Natural killer cell treated with Interleukin-12 subunit alpha and Interleukin-12 subunit beta and Interleukin-15 and Interleukin-18, amount 100 ng/mL, for 72 hours (primary cell): ENCODE results near the gene PRRC2A. TPM values are rescaled to one million over a fixed set of nuclear protein-coding genes. Genes with fewer than 3 reads are reported as not detected.
"Not testable (repeated sequence)": the region's sequence is repeated elsewhere in the genome, so short reads cannot be mapped to it uniquely, and the experiment has no call there.

Experiments
- ATAC-seq, 2 donors: fragments of 150-1000 bp; cut with Tn5 transposase in 1 of 2; sonication (Bioruptor Pico), chemical (Tn5 transposase) in 1 of 2; 2 replicates each; pipeline ENCODE4 v1.10.0; 2021
- DNase-seq: peaks from one replicate; pipeline ENCODE4 v3.0.0; 2022; ENCODE audit warnings: low spot score
- H3K27ac Mint-ChIP-seq, 2 donors: 1 replicate in 1 of 2; 2 replicates in 1 of 2; pipeline ENCODE4 v1.8.0; 2022; ENCODE audit warnings: mixed read lengths in 2 of 2, mild to moderate bottlenecking in 1 of 2, moderate library complexity in 1 of 2
- H3K27me3 Mint-ChIP-seq, 2 donors: 1 replicate in 1 of 2; 2 replicates in 1 of 2; pipeline ENCODE4 v1.8.0; 2022; ENCODE audit warnings: mixed read lengths in 2 of 2
- H3K36me3 Mint-ChIP-seq: one replicate; pipeline ENCODE4 v1.8.0; 2022; ENCODE audit warnings: mixed read lengths
- H3K4me1 Mint-ChIP-seq, 2 donors: 1 replicate in 1 of 2; 2 replicates in 1 of 2; pipeline ENCODE4 v1.8.0; 2022; ENCODE audit warnings: low read depth in 2 of 2, mixed read lengths in 2 of 2, mild to moderate bottlenecking in 1 of 2
- H3K4me3 Mint-ChIP-seq: one replicate; pipeline ENCODE4 v1.8.0; 2022; ENCODE audit warnings: mixed read lengths
- H3K9me3 Mint-ChIP-seq: 2 replicates; pipeline ENCODE4 v1.8.0; 2022; ENCODE audit warnings: mixed read lengths
- total RNA-seq, 2 donors: library from RNA; stranded (reverse); gene quantifications; one replicate each; pipeline ENCODE4 v1.2.3, GENCODE V29; 2022

The PRRC2A gene
- total RNA-seq, 2 donors from 2014 or later, result 224 to 345 TPM

DNA sequence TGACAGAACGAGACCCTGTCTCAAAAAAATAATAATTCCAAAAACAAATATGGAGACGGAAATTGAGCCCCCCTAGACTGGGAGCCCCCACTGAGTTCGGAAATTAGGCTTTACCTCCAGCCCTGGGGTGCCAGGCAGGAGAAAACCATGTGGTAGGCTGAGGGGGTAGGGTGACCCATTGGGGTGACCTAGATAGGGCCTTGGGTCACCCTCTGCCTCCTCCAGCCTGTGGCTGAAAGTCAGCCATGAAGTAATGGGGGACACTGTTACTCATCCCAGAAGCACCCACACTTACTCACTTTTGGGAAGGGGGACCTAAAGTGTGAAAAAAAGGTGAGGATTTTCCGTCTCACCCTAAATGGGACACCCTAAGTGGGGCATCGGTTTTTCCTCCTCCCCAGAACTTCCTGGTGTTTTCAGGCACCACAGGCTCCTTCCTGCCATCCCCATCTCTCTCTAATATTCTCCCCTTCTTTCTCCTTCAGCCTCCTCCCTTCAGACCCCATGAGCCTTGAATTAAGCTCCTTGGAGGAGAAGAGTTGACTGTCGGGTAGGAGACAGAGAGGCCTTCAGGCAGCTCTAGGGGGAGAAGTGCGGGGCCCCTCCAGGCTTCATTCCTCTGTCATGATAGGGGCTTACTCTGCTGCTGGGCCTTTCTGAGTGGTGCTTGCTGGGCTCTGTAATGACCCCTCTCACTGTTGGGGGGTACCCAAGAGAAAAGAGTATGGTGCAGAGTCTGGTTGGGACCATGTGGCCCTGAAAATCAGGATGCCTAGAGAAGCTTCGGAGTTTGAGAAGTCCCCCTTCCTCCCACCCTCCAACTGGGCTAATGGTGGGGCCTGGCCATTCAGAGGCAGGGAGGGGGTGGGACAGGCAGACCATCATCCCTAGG is 40.7 kb upstream of the PRRC2A start:
- peaks cover 64 to 73% of the 10 kb centered on the region in 2 donors for H3K4me1 Mint-ChIP-seq

DNA sequence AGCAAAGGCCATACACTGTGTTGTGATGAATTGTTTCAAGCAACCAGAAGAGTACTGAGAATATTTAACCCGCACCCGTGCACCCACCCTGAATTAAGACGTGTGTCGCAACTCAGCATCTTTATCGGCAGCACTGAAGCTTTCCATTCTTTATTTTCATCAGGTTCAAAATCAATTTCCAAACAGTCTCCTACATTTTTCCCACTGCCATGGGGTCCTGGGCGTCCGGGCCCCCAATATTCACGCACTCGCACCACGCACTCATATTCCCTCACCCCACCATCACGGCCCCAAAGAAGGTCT is 40.1 kb upstream of the PRRC2A start:
- no peaks in the 10 kb centered on the region for H3K9me3 Mint-ChIP-seq
- ATAC-seq (peak in 1 of 2 donors; percentile 0), DNase-seq (no peak)
- peaks cover 26% of the 10 kb centered on the region for H3K36me3 Mint-ChIP-seq
- peak overlapping the region; percentile 100 for H3K4me3 Mint-ChIP-seq
- H3K27me3 Mint-ChIP-seq, result no peaks in the 10 kb centered on the region
- H3K4me1 Mint-ChIP-seq, result peaks cover 62 to 69% of the 10 kb centered on the region in 2 donors
- H3K27ac Mint-ChIP-seq, result peak overlapping the region; percentile 88 to 92

More for the DNA sequence above, 40.7 kb upstream of the PRRC2A start:
- Mint-ChIP-seq H3K27me3 (no peaks in the 10 kb centered on the region), H3K27ac (peak overlapping the region; percentile 88 to 92), H3K36me3 (peaks cover 26% of the 10 kb centered on the region), H3K4me3 (peak overlapping the region; percentile 100), H3K9me3 (no peaks in the 10 kb centered on the region)
- ATAC-seq (no peak), DNase-seq (no peak)

DNA sequence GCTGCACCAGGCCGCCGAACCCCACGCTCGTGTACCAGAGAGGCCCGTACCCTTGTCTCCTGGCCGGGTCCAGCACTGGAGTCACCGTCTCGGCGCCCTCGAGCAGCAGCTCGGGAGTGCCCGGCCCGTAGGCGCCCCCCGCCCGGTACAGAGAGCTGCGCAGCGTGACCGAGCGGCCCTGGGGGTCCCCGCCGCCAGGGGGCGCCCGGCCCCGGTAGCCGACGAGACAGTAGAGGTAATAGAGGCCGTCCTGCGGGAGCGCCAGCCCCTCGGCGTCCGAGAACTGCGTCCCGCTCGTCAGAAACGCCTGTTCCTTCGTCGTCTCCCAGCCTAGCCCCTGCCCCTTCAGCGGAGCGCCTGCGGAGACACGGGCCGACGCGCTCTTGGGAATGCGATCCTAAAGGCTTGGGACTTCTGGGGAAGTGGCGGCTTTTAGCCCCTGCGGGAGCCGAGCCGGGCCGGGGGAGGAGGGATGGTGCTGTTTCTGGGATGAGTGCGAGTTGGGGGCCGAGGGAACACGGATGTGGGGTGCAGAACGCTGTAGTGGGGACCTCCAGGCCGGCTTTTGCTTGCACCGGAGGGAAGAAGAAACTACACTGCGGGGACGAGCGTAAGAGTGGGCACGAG is 39.6 kb upstream of the PRRC2A start:
- no peaks in the 10 kb centered on the region for H3K9me3 Mint-ChIP-seq
- peak overlapping the region; percentile 100 for H3K4me3 Mint-ChIP-seq
- H3K36me3 Mint-ChIP-seq, result peaks cover 21% of the 10 kb centered on the region
- H3K27ac Mint-ChIP-seq, result peak overlapping the region; percentile 88 to 92
- DNase-seq, result peak; percentile 91
- peak; percentile 83 to 86 for ATAC-seq
- no peaks in the 10 kb centered on the region for H3K27me3 Mint-ChIP-seq
- peaks cover 62 to 69% of the 10 kb centered on the region in 2 donors for H3K4me1 Mint-ChIP-seq

DNA sequence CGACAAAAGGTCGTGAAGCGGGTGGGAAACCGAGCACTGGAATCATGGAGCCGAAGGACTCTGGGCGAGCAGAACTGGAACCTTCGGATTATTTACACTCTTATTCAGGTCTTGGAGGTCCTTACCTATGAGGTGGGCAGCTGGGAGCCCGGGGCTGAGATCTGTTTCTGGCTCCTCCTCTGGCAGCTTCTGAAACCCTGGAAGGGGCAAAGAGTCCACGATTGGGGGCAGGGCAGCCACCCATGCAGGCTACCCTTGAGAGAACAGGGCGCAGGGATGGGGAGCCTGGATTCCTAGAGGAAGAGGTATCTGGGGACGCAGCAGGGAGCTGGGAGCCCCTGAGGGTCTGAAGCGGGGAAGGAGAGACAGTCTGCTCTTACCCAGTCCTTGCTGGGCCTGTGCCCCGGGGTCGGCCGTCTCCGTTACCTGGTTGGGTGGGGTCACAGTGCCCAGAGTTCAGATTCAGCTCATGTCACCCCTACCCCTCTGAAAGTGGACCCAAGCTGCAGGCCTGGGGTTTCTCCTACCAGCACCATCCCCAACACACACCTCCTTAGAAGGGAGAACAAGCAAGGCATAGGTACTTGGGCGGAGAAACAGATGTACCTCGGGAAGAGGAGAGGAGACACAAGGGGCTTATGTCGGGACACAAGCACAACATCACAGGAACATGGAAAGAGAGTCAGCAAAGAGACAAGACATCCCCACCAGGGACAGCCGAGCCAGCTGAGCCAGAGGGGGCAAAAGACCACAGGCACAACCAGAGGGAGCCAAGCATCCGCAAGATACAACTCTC is 38.9 kb upstream of the PRRC2A start:
- ATAC-seq, result no peak
- Mint-ChIP-seq H3K36me3 (peaks cover 14% of the 10 kb centered on the region), H3K27me3 (no peaks in the 10 kb centered on the region), H3K4me3 (peak overlapping the region; percentile 100), H3K27ac (peak overlapping the region; percentile 88 to 92), H3K9me3 (no peaks in the 10 kb centered on the region), H3K4me1 (peaks cover 60 to 69% of the 10 kb centered on the region in 2 donors)
- no peak for DNase-seq

DNA sequence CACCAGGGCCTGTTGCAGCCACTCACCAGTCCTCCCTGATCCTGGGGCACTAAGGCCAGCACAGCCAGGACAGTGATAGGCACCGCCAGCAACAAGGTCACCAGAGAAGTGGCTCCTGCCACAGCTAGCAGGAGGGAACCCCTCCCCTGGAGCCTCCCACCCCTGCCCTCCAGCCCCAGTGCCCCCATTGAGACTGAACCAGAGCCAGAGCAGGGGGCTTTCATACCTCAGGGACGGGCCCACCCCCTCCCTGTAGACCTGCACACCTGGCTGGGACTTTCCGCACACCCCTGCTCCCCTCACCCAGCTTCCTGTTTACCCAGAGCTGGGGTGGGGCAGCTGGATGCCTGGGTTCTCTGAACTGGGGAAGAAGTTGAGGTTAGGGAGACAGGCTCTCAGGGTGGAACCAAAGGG is 38.3 kb upstream of the PRRC2A start, which contains the start of gene LTB:
TSS of gene LTB (minus strand) at position 195 of the 414 bp plus-strand sequence. CDS start at position 188, 7 bp downstream.
- ATAC-seq (no peak), DNase-seq (no peak)
- Mint-ChIP-seq H3K36me3 (peaks cover 10% of the 10 kb centered on the region), H3K9me3 (no peaks in the 10 kb centered on the region), H3K27ac (peak within 1 kb of the TSS; percentile 88 to 92), H3K4me3 (peak within 1 kb of the TSS; percentile 100), H3K4me1 (peaks cover 61 to 70% of the 10 kb centered on the region in 2 donors), H3K27me3 (no peaks in the 10 kb centered on the region)

DNA sequence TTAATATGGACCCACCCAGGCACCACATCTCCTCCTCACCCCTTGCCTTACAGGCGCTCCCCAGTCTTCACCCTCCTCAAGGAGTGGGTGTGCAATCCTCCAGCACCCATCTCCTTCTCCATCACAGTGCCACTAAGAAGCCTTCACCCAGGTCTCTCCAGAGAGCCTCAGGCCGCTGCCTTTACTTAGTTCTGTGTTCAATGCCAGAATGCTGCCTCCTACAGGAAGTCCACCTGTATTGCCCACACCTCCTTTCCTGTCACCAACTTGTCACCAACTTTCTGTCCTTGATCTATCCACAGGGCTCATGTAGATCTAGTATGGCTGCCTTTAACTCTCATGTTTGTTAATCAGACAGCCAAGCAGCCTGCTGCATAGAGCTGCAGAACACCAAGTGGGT is 35.0 kb upstream of the PRRC2A start:
- H3K4me3 Mint-ChIP-seq, result peak overlapping the region; percentile 64
- H3K4me1 Mint-ChIP-seq, result peaks cover 56 to 74% of the 10 kb centered on the region in 2 donors
- no peaks in the 10 kb centered on the region for H3K9me3 Mint-ChIP-seq
- H3K36me3 Mint-ChIP-seq, result peaks cover 11% of the 10 kb centered on the region
- peak overlapping the region; percentile 87 to 88 for H3K27ac Mint-ChIP-seq
- DNase-seq, result no peak
- ATAC-seq, result no peak
- H3K27me3 Mint-ChIP-seq, result no peaks in the 10 kb centered on the region

DNA sequence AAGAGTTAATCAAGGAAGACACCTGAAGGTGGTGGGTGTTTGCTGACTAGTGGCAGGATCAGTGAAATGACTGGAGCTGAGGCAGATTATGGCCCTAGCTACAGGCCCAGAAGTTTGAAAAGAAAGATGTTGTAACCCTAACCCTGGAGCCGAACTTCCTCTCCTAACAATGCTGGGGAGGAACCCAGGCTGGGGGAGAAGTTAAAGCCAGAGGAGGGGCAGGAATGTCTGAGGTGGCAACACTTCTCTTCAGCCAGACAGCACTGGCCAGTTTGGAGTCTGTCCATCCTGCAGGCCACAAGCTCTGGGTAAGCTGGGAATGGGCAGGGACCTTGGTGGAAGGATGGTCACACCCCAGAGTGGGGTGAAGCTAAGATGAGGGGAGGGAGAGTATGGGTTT is 34.5 kb upstream of the PRRC2A start, which contains the start of gene LST1:
TSS of gene LST1 (plus strand) at position 270 of the 400 bp plus-strand sequence. CDS start 1,023 bp downstream, outside the sequence.
- Mint-ChIP-seq H3K27ac (peak within 1 kb of the TSS; percentile 87 to 88), H3K4me1 (peaks cover 57 to 74% of the 10 kb centered on the region in 2 donors), H3K9me3 (no peaks in the 10 kb centered on the region), H3K36me3 (peaks cover 9% of the 10 kb centered on the region), H3K4me3 (peak within 1 kb of the TSS; percentile 90), H3K27me3 (no peaks in the 10 kb centered on the region)
- peak in 1 of 2 donors; percentile 14 for ATAC-seq
- no peak for DNase-seq

DNA sequence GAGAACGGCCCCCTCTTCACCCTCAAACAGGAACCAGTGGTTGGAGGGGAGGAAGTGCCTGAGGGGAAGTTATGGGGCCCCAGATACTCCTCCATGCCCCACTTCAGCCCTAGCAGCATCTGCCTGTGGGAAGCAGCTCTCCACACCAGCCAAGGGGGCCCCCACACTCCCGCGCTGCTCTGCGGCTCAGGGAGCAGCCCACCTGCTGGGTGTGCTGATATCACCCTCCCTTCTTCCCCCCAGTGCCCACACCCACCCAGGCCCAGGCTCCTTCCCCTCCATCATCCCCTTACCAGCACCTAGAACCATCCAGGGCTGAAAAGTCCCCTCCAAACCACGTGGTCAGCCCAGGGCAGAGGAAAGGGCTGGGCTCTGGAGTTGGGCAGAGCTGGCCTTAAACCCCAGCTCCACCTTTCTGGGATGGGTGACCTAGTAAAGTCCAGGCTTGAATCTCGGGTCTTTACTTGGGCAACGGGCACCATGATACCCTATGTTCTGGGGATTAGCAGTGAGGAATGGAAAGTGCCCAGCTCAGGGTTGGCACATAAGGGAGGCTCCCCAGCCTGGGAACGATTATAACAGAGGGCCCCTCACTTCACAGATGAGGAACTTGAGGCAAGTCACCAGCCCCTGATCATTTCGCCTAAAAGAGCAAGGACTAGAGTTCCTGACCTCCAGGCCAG is 33.8 kb upstream of the PRRC2A start:
- peak overlapping the region; percentile 90 for H3K4me3 Mint-ChIP-seq
- no peaks in the 10 kb centered on the region for H3K9me3 Mint-ChIP-seq
- ATAC-seq (peak; percentile 40 to 59), DNase-seq (no peak)
- H3K4me1 Mint-ChIP-seq, result peaks cover 50 to 67% of the 10 kb centered on the region in 2 donors
- H3K36me3 Mint-ChIP-seq, result peaks cover 7% of the 10 kb centered on the region
- no peaks in the 10 kb centered on the region for H3K27me3 Mint-ChIP-seq
- peak overlapping the region; percentile 87 to 88 for H3K27ac Mint-ChIP-seq

DNA sequence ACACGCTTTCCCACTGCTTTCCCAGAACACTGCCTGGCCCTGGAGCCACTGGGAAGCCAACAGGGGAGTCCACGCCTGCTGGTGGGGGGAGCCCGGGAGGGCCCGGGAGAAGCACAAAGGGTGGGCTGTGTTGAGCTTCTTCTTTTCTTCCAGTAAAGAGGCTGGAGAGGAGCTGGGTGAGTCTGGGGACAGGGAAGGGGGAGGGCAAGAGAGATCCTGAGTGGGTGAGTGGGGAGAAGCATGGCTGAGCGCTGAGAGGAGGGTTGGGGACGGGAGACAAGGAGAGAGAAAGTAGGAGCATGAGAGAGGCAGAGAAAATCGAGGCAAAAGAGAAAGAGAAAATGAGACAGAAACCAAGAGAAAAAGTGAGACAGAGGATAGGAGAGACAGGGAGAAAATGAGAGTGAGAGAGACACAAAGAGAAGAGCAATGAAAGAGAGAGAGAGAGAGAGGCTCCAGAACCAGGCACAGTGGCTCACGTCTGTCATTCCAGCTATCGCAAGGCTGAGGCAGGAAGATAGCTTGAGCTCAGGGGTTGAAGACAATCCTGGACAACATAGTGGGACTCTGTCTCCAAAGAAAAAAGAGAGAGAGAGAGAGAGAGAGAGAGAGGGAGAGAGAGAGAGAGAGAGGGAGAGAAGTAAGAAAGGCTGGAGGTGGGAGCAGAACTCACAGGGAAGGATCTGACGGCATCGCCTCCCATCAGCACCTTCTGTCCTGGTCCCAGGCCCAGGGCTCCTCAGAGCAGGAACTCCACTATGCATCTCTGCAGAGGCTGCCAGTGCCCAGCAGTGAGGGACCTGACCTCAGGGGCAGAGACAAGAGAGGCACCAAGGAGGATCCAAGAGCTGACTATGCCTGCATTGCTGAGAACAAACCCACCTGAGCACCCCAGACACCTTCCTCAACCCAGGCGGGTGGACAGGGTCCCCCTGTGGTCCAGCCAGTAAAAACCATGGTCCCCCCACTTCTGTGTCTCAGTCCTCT is 32.4 kb upstream of the PRRC2A start:
- DNase-seq (no peak), ATAC-seq (peak; percentile 7 to 11)
- Mint-ChIP-seq H3K4me1 (peaks cover 47 to 63% of the 10 kb centered on the region in 2 donors), H3K27ac (peak overlapping the region; percentile 87 to 88), H3K27me3 (no peaks in the 10 kb centered on the region), H3K36me3 (peaks cover 7% of the 10 kb centered on the region), H3K4me3 (peak overlapping the region; percentile 90), H3K9me3 (no peaks in the 10 kb centered on the region)

DNA sequence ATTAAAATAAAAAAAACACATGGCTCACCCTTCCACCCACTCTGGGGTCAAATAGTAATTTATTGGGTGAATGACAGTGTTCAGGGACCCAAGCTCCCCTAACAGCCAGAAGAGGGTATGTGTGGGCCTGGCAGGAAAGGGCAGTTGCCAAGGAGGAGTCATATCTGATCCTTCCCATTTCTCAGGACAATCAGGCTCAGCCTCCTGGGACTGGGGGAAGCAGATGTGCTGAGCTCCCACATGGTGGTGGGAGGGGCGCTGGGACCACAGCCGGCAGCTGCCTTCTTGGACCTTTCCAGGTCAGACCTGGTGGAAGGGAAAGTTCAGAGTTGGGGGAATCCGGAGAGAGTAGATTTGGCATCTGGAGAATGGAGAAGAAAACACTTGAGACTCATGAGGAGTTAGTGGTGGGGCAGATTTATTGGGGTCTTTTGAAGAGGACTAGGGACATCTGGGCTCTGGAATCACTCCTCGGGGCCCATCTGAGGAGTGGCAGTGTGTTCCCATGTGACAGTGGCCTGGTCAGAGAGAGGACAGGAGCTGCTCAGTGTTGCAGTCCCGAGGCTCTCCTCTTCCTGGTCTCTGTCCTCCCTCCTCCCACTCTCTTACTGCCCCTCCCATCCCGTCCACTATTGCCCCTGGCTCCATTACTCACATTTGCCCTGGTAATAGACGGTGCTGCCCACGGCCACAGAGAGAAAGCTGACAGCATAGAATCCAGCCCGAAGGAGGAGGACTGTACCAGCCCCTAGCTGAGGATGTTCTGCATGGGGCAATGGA is 31.5 kb upstream of the PRRC2A start:
- Mint-ChIP-seq H3K36me3 (peaks cover 7% of the 10 kb centered on the region), H3K9me3 (no peaks in the 10 kb centered on the region), H3K4me1 (peaks cover 52 to 64% of the 10 kb centered on the region in 2 donors), H3K27me3 (no peaks in the 10 kb centered on the region), H3K4me3 (peak overlapping the region; percentile 1), H3K27ac (peak overlapping the region; percentile 85 to 87)
- DNase-seq (no peak), ATAC-seq (no peak)

DNA sequence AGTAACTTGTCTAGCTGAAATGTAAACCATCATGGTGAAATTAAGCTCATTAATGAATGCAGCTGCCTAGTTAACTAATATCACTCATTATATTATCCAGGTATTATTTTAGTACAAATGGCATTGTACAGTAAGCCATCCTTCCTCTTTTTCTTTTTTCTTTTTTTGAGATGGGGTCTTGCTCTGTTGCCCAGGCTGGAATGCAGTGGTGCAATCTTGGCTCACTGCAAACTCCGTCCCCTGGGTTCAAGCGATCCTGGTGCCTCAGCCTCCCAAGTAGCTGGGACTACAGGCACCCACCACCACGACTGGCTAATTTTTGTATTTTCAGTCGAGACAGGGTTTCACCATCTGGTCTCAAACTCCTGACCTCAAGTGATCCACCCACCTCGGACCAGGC is 29.8 kb upstream of the PRRC2A start:
- H3K4me3 Mint-ChIP-seq, result peak overlapping the region; percentile 20
- not testable (repeated sequence) for H3K9me3 Mint-ChIP-seq, DNase-seq, H3K36me3 Mint-ChIP-seq, H3K27me3 Mint-ChIP-seq, ATAC-seq
- peak overlapping the region in 1 of 2 donors; percentile 85 for H3K27ac Mint-ChIP-seq
- peaks cover 54 to 59% of the 10 kb centered on the region in 2 donors for H3K4me1 Mint-ChIP-seq
